ENCODE data around the gene SART1. TPM values are rescaled to one million over a fixed set of nuclear protein-coding genes. Genes with fewer than 3 reads are reported as not detected.

Gene SART1
- total RNA-seq, 1 experiment from 2014 or later: 67.4 TPM

DNA sequence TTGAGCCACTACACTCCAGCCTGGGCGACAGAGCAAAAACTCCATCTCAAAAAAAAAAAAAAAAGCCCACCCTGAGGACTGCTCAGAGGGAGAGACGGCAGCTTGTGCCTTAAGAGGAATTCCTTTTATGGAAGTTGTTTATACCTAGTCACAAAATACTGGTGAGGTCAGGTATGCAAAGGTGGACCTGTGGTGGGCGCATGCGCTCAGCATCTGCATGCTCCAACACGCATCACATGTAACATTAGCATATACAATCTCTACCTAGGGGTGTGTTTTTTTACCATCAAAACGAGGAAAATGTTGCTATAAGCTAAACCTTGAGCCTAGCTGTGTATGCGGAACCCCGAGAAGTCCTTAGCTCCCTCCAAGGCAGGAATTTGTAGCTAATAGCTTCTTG is 6.8 kb upstream of the SART1 start:
- Mint-ChIP-seq H3K9me3 (ENCODE audit: unreplicated experiment) (no peaks in the 10 kb centered on the region), H3K36me3 (ENCODE audit: insufficient read depth, unreplicated experiment) (no peaks in the 10 kb centered on the region), H3K4me1 (ENCODE audit: insufficient read depth, unreplicated experiment) (no peaks in the 10 kb centered on the region), H3K27me3 (ENCODE audit: insufficient read depth, unreplicated experiment) (no peaks in the 10 kb centered on the region), H3K4me3 (ENCODE audit: unreplicated experiment) (no peak overlapping the region), H3K27ac (ENCODE audit: low read depth, unreplicated experiment) (no peak overlapping the region)
- intact Hi-C loops (cut with micrococcal nuclease): no loop called here
- TF ChIP-seq, protein P1, sequence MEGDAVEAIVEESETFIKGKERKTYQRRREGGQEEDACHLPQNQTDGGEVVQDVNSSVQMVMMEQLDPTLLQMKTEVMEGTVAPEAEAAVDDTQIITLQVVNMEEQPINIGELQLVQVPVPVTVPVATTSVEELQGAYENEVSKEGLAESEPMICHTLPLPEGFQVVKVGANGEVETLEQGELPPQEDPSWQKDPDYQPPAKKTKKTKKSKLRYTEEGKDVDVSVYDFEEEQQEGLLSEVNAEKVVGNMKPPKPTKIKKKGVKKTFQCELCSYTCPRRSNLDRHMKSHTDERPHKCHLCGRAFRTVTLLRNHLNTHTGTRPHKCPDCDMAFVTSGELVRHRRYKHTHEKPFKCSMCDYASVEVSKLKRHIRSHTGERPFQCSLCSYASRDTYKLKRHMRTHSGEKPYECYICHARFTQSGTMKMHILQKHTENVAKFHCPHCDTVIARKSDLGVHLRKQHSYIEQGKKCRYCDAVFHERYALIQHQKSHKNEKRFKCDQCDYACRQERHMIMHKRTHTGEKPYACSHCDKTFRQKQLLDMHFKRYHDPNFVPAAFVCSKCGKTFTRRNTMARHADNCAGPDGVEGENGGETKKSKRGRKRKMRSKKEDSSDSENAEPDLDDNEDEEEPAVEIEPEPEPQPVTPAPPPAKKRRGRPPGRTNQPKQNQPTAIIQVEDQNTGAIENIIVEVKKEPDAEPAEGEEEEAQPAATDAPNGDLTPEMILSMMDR (IDR thresholded peaks at IDR 0.05; ENCODE audit: unreplicated experiment): no peak
- no TSS peak for BruUV-seq (replicated peaks)
- POLR2A ChIA-PET: no interaction called here
- no peak for DNase-seq (ENCODE audit: unreplicated experiment)
- CTCF ChIA-PET: interaction anchor here (0.6 to 1.1 kb wide), 3 partner anchors 21 to 279 kb away, joined by 3 read pairs; no protein-coding TSS in a partner anchor

DNA sequence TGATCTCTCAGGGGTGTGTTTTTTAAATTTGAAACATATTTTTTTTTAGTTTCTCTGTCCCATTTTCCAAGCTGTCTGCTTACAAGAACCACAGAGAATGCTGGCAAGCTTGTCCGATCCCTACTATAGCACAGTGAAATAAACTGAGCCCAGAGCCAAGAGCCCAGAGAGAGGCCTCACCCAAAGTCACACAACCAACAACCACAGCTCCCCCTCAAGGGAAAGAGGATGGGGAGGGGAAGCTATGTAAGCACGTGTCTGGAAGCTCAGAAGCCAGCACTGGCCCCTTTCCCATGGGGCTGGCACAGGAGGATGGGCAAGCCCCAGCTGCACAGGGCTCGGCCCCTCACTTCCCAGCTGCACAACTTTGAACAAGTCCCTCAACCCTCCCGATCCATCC is 3.2 kb upstream of the SART1 start:
- intact Hi-C loops (cut with micrococcal nuclease): no loop called here
- POLR2A ChIA-PET: interaction anchor here (1.1 to 1.5 kb wide), 3 partner anchors 10 to 42 kb away, joined by 4 to 5 read pairs (median 4); no protein-coding TSS in a partner anchor
- Mint-ChIP-seq H3K4me1 (ENCODE audit: insufficient read depth, unreplicated experiment) (peaks cover 12% of the 10 kb centered on the region), H3K27ac (ENCODE audit: low read depth, unreplicated experiment) (no peak overlapping the region), H3K27me3 (ENCODE audit: insufficient read depth, unreplicated experiment) (no peaks in the 10 kb centered on the region), H3K4me3 (ENCODE audit: unreplicated experiment) (no peak overlapping the region), H3K36me3 (ENCODE audit: insufficient read depth, unreplicated experiment) (peaks cover 4% of the 10 kb centered on the region), H3K9me3 (ENCODE audit: unreplicated experiment) (no peaks in the 10 kb centered on the region)
- TF ChIP-seq, protein P1 (IDR thresholded peaks at IDR 0.05; ENCODE audit: unreplicated experiment): no peak
- CTCF ChIA-PET: interaction anchor here (0.6 to 1.1 kb wide), 4 partner anchors 24 to 1234 kb away, joined by 3 to 4 read pairs (median 4); no protein-coding TSS in a partner anchor
- DNase-seq (ENCODE audit: unreplicated experiment): no peak
- no TSS peak for BruUV-seq (replicated peaks)

DNA sequence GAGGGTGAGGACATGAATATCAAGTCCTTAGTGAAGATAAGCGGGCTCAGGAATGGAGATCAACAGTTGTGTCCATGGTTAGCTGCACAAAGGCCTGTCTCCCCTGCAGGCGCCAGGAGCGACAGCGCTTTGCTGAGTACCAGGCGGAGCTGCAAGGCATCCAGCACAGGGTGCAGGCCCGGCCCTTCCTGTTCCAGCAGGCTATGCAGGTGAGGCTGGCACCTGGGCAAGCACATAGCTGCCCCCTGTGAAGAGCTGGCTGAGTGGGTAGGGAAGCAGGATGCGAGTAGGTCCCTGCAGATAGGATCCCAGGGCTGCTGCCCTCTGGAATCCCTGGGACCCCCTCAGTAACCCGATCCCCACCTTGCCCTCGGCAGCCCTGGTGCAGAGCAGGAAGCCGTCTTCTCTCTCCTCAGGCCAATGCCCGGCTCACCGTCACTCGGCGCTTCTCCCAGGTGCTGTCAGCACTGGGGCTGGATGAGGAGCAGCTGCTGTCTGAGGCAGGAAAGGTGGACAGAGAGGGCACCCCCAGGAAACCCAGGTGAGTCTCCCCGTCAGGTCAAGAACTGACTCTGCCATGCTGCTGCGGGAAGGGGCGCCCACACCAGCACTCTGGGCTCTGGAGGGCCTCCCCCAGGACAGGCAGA is 2.6 kb upstream of the SART1 start:
- TF ChIP-seq, protein P1 (IDR thresholded peaks at IDR 0.05; ENCODE audit: unreplicated experiment): no peak
- BruUV-seq (replicated peaks): no TSS peak
- Mint-ChIP-seq H3K36me3 (ENCODE audit: insufficient read depth, unreplicated experiment) (peaks cover 10% of the 10 kb centered on the region), H3K9me3 (ENCODE audit: unreplicated experiment) (no peaks in the 10 kb centered on the region), H3K27me3 (ENCODE audit: insufficient read depth, unreplicated experiment) (no peaks in the 10 kb centered on the region), H3K4me3 (ENCODE audit: unreplicated experiment) (no peak overlapping the region), H3K27ac (ENCODE audit: low read depth, unreplicated experiment) (no peak overlapping the region), H3K4me1 (ENCODE audit: insufficient read depth, unreplicated experiment) (peaks cover 12% of the 10 kb centered on the region)
- DNase-seq (ENCODE audit: unreplicated experiment): no peak
- POLR2A ChIA-PET: interaction anchor here (1.1 to 3.5 kb wide), 4 partner anchors 10 to 69 kb away, joined by 4 to 28 read pairs (median 4); partner anchors contain the start of genes CCDC85B and FIBP
- intact Hi-C loops (cut with micrococcal nuclease): no loop called here
- CTCF ChIA-PET: interaction anchor here (0.5 to 1.1 kb wide), 5 partner anchors 25 to 1235 kb away, joined by 3 to 4 read pairs (median 3); no protein-coding TSS in a partner anchor

DNA sequence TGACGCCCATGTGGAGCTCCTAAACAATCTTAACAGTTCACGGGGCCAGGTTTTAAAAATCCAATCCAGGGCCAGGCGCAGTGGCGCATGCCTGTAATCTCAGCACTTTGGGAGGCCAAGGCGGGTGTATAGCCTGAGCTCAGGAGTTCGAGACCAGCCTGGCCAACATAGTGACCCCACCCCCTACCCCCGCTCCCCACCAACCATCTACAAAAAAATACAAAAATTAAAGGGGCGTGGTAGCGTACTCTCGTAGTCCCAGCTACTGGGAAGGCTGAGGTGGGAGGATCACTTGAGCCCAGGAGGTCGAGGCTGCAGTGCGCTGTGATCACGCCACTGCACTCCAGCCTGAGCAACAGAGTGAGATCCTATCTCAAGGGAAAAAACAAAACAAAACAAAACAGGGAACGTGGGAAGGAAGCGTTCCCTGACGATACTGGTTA is 689 bp upstream of the SART1 start:
- H3K9me3 Mint-ChIP-seq (ENCODE audit: unreplicated experiment): no peaks in the 10 kb centered on the region
- peaks cover 15% of the 10 kb centered on the region for H3K4me1 Mint-ChIP-seq (ENCODE audit: insufficient read depth, unreplicated experiment)
- H3K4me3 Mint-ChIP-seq (ENCODE audit: unreplicated experiment): peak overlapping the region; percentile 96
- no TSS peak for BruUV-seq (replicated peaks)
- no peaks in the 10 kb centered on the region for H3K27me3 Mint-ChIP-seq (ENCODE audit: insufficient read depth, unreplicated experiment)
- intact Hi-C loops (cut with micrococcal nuclease): loop anchor here (2.0 kb wide), 1 partner anchor 72 kb away; the partner anchor contains the start of gene FIBP
- peak overlapping the region; percentile 84 for H3K27ac Mint-ChIP-seq (ENCODE audit: low read depth, unreplicated experiment)
- DNase-seq (ENCODE audit: unreplicated experiment): no peak
- POLR2A ChIA-PET: interaction anchor here (0.5 to 3.5 kb wide), 13 partner anchors 9 to 825 kb away, joined by 3 to 28 read pairs (median 5); partner anchors contain the start of genes CCDC85B, FIBP, FOSL1 and KAT5
- H3K36me3 Mint-ChIP-seq (ENCODE audit: insufficient read depth, unreplicated experiment): peaks cover 20% of the 10 kb centered on the region
- CTCF ChIA-PET: interaction anchor here (1.1 to 1.4 kb wide), 2 partner anchors 27 to 76 kb away, joined by 3 to 4 read pairs; no protein-coding TSS in a partner anchor
- TF ChIP-seq, protein P1 (IDR thresholded peaks at IDR 0.05; ENCODE audit: unreplicated experiment): no peak

Measured in MCF 10A (cell line).